OCI-LY1 (cell line): ENCODE measurements around the gene LEP.

Experiments
- CTCF ChIP-seq: fragments of 200-600 bp; sonication (generic), shearing (Covaris generic); IDR thresholded peaks from 2 replicates; pipeline ENCODE4 v1.5.1; 2017; ENCODE audit warnings: mild to moderate bottlenecking, antibody characterized with exemption, low read length, moderate library complexity, mixed read lengths
- EZH2 ChIP-seq: fragments of 200-600 bp; sonication (generic), shearing (Covaris generic); IDR thresholded peaks from 2 replicates; pipeline ENCODE4 v1.8.0; 2017; ENCODE audit warnings: borderline replicate concordance, mixed run types, mild to moderate bottlenecking, antibody characterized with exemption, low read length, moderate library complexity, mixed read lengths

GRCh38 chr7:128214463-128214862 lies 26.6 kb upstream of the LEP start:
- TF ChIP-seq CTCF (no peak), EZH2 (no peak)
